ENCODE data around the gene PDE7B.

DNA sequence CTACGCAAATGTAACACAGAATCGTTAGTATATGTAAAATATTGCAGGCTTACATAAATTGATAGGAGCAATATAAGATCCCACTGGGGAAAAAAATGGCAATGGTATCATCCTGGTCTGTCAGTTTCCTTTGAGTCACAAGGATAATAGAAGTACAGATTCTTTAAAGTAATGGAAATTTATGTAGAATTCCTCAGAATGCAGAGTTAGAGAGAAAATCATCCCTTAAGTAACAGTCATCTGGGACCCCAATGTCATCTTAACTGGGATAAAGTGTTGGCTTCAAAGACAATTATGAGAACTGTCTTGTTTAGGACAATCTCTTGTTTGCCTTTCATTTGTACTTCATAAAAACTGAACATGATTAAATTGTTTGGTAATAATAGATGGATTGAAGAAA lies 34.5 kb upstream of the PDE7B start:
- TF ChIP-seq, protein P1, sequence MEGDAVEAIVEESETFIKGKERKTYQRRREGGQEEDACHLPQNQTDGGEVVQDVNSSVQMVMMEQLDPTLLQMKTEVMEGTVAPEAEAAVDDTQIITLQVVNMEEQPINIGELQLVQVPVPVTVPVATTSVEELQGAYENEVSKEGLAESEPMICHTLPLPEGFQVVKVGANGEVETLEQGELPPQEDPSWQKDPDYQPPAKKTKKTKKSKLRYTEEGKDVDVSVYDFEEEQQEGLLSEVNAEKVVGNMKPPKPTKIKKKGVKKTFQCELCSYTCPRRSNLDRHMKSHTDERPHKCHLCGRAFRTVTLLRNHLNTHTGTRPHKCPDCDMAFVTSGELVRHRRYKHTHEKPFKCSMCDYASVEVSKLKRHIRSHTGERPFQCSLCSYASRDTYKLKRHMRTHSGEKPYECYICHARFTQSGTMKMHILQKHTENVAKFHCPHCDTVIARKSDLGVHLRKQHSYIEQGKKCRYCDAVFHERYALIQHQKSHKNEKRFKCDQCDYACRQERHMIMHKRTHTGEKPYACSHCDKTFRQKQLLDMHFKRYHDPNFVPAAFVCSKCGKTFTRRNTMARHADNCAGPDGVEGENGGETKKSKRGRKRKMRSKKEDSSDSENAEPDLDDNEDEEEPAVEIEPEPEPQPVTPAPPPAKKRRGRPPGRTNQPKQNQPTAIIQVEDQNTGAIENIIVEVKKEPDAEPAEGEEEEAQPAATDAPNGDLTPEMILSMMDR (IDR thresholded peaks at IDR 0.05; ENCODE audit: low read length), result no peak
- no peak for TF ChIP-seq EZH2 (IDR thresholded peaks at IDR 0.05; ENCODE audit: borderline replicate concordance, low read length)

Measured in OCI-LY1 (cell line).